ENCODE results near the gene PAM16. TPM values are rescaled to one million over a fixed set of nuclear protein-coding genes. Genes with fewer than 3 reads are reported as not detected.

PAM16 gene
- total RNA-seq, 2 donors from 2014 or later = 57.7 to 66.2 TPM

- no peaks in the 10 kb centered on the region for H3K9me3 ChIP-seq (ENCODE audit: control insufficient read depth, low read length)
- DNase-seq = no peak
- Mint-ChIP-seq H3K36me3 (ENCODE audit: low read depth) (peaks cover 2% of the 10 kb centered on the region), H3K27me3 (ENCODE audit: insufficient read depth) (no peaks in the 10 kb centered on the region), H3K4me1 (peaks cover 2% of the 10 kb centered on the region), H3K9me3 (no peaks in the 10 kb centered on the region), H3K27ac (no peak overlapping the region), H3K4me3 (no peak overlapping the region)
- no peaks in the 10 kb centered on the region for H3K4me1 ChIP-seq (ENCODE audit: control insufficient read depth, insufficient read depth, low read length)
- 88 to 92% methylated on average over 5 to 7 of the region's 7 CpGs for WGBS, 2 experiments (ENCODE audit: insufficient coverage in 1 of 2, insufficient read length in 1 of 2)
- no peak for TF ChIP-seq CTCF (conservative IDR thresholded peaks at IDR 0.05)
- no peaks in the 10 kb centered on the region for H3K36me3 ChIP-seq (ENCODE audit: control insufficient read depth, insufficient read depth, low read length)
- no peak overlapping the region for H3K9ac ChIP-seq (ENCODE audit: extremely low read depth, low read length, poor library complexity, severe bottlenecking)
- H3K27ac ChIP-seq (ENCODE audit: low read depth, low read length) = no peak overlapping the region
- no peak overlapping the region for H3K4me3 ChIP-seq (ENCODE audit: low read length)
- H3K27me3 ChIP-seq (ENCODE audit: control insufficient read depth, insufficient read depth, low read length, poor library complexity, severe bottlenecking) = no peaks in the 10 kb centered on the region
Observed at GRCh38 chr16:4356820-4357219, 5.7 kb upstream of the PAM16 start.

GRCh38 chr16:4354512-4355409 is 3.6 kb upstream of the PAM16 start:
- Histone ChIP-seq H3K27me3 (ENCODE audit: control insufficient read depth, insufficient read depth, low read length, poor library complexity, severe bottlenecking) (no peaks in the 10 kb centered on the region), H3K36me3 (ENCODE audit: control insufficient read depth, insufficient read depth, low read length) (no peaks in the 10 kb centered on the region), H3K4me3 (ENCODE audit: low read length) (no peak overlapping the region), H3K27ac (ENCODE audit: low read depth, low read length) (no peak overlapping the region), H3K4me1 (ENCODE audit: control insufficient read depth, insufficient read depth, low read length) (no peaks in the 10 kb centered on the region), H3K9ac (ENCODE audit: extremely low read depth, low read length, poor library complexity, severe bottlenecking) (no peak overlapping the region), H3K9me3 (ENCODE audit: control insufficient read depth, low read length) (no peaks in the 10 kb centered on the region)
- DNase-seq = no peak
- H3K9me3 Mint-ChIP-seq = no peaks in the 10 kb centered on the region
- peak overlapping the region; percentile 17 for H3K27ac Mint-ChIP-seq
- peaks cover 2% of the 10 kb centered on the region for H3K36me3 Mint-ChIP-seq (ENCODE audit: low read depth)
- no peaks in the 10 kb centered on the region for H3K27me3 Mint-ChIP-seq (ENCODE audit: insufficient read depth)
- WGBS, 2 experiments (ENCODE audit: insufficient coverage in 1 of 2, insufficient read length in 1 of 2) = 97 to 98% methylated on average over 13 to 19 of the region's 20 CpGs
- TF ChIP-seq CTCF (conservative IDR thresholded peaks at IDR 0.05) = no peak
- peaks cover 4% of the 10 kb centered on the region for H3K4me1 Mint-ChIP-seq
- no peak overlapping the region for H3K4me3 Mint-ChIP-seq

- Histone ChIP-seq H3K36me3 (ENCODE audit: control insufficient read depth, insufficient read depth, low read length) (no peaks in the 10 kb centered on the region), H3K4me1 (ENCODE audit: control insufficient read depth, insufficient read depth, low read length) (no peaks in the 10 kb centered on the region), H3K27ac (ENCODE audit: low read depth, low read length) (no peak overlapping the region), H3K27me3 (ENCODE audit: control insufficient read depth, insufficient read depth, low read length, poor library complexity, severe bottlenecking) (no peaks in the 10 kb centered on the region), H3K4me3 (ENCODE audit: low read length) (no peak overlapping the region), H3K9ac (ENCODE audit: extremely low read depth, low read length, poor library complexity, severe bottlenecking) (no peak overlapping the region), H3K9me3 (ENCODE audit: control insufficient read depth, low read length) (no peaks in the 10 kb centered on the region)
- no peak for DNase-seq
- Mint-ChIP-seq H3K27me3 (ENCODE audit: insufficient read depth) (no peaks in the 10 kb centered on the region), H3K36me3 (ENCODE audit: low read depth) (no peaks in the 10 kb centered on the region), H3K9me3 (no peaks in the 10 kb centered on the region), H3K4me3 (no peak overlapping the region), H3K27ac (no peak overlapping the region), H3K4me1 (peaks cover 4% of the 10 kb centered on the region)
- TF ChIP-seq CTCF (conservative IDR thresholded peaks at IDR 0.05) = no peak
- 93 to 96% methylated on average over 3 to 4 of the region's 4 CpGs for WGBS, 2 experiments (ENCODE audit: insufficient coverage in 1 of 2, insufficient read length in 1 of 2)
Observed at GRCh38 chr16:4353675-4354074, 2.6 kb upstream of the PAM16 start.

Data from endodermal cell (in vitro differentiated cells).